Adrenal gland (tissue), 12 donors: Measurements from ENCODE around the gene TMEM135. TPM values are rescaled to one million over a fixed set of nuclear protein-coding genes. Genes with fewer than 3 reads are reported as not detected.

Source experiments
- DNase-seq, 7 donors: peaks; one replicate each; pipeline ENCODE4 v3.0.0-alpha.2; 2019 to 2020
- H3K27ac ChIP-seq, 5 donors: fragments of 200-600 bp; sonication (generic) in 4 of 5; 1 replicate in 3 of 5; 2 replicates in 2 of 5; pipeline versions ENCODE4 v1.5.1 to v1.8.0; 2016 to 2020; ENCODE audit warnings: mild to moderate bottlenecking in 1 of 5
- H3K27me3 ChIP-seq: fragments of 200-600 bp; 2 replicates; pipeline ENCODE4 v1.8.0; 2021
- H3K36me3 ChIP-seq, 2 donors: fragments of 200-600 bp; replicated peaks in 1 of 2; 1 replicate in 1 of 2; 2 replicates in 1 of 2; pipeline versions ENCODE4 v1.5.1 to v1.8.0; 2018 to 2022
- H3K4me1 ChIP-seq, 2 donors: fragments of 200-600 bp; replicated peaks in 1 of 2; 1 replicate in 1 of 2; 2 replicates in 1 of 2; pipeline versions ENCODE4 v1.5.1 to v1.8.0; 2018 to 2021
- H3K4me3 ChIP-seq, 4 donors: fragments of 200-600 bp; sonication (generic) in 3 of 4; one replicate each; pipeline ENCODE4 v1.5.1; 2016 to 2018
- H3K9me3 ChIP-seq, 3 donors: fragments of 200-600 bp; sonication (generic) in 1 of 3; replicated peaks in 1 of 3; 1 replicate in 2 of 3; 2 replicates in 1 of 3; pipeline versions ENCODE4 v1.5.1 to v1.8.0; 2016 to 2021
- POLR2A ChIP-seq, 2 donors: fragments of 450-650 bp; IDR thresholded peaks; one replicate each; pipeline ENCODE4 v1.6.1; 2017; ENCODE audit warnings: antibody characterized with exemption in 2 of 2, mild to moderate bottlenecking in 2 of 2, moderate library complexity in 1 of 2
- WGBS, 4 donors: extraction: QIAGEN DNeasy Blood & Tissue Kit in 2 of 4; methylation state at CpG; one replicate each; pipeline versions ENCODE4 v1.1.5 to v1.1.7; 2013 to 2017; 5-methylcytosine and 5-hydroxymethylcytosine counted together
- intact Hi-C, 2 donors: fragments of 100-400 bp; cut with DNase I; formaldehyde crosslinking; loops; one replicate each; pipeline versions ENCODE4 v1.14.1 to v1.15.0; 2022 to 2023
- polyA plus RNA-seq, 3 donors: library from polyadenylated mRNA; stranded (reverse); fragments of 200-250 nt in 2 of 3; fragments of 350-450 nt in 1 of 3; fragmentation: Illumina TruSeq in 1 of 3; extraction: RNeasy Lipid Tissue Mini Kit (QIAGEN cat#74804) in 1 of 3; gene quantifications; one replicate each; pipeline ENCODE4 v1.2.3, GENCODE V29; 2013 to 2014
- total RNA-seq, 9 donors: library from RNA; depleted of rRNA in 4 of 9; stranded (reverse); fragments of >200 nt in 4 of 9; fragments of 120-200 nt in 1 of 9; fragmentation: NEBNext Ultra II Directional in 1 of 9; extraction: Animal tissue kit (Norgen Biotek cat#: 25700) in 1 of 9; gene quantifications; one replicate each; pipeline versions ENCODE4 v1.1.0 to v1.2.4, GENCODE V29; 2013 to 2023
- TF ChIP-seq, protein P1 (sequence below), 6 experiments: fragments of 450-650 bp in 4 of 6; fragments of 200-600 bp in 2 of 6; sonication (generic) in 1 of 6; IDR thresholded peaks; 1 replicate in 5 of 6; 2 replicates in 1 of 6; pipeline versions ENCODE4 v1.5.1 to v1.8.0; 2016 to 2021; ENCODE audit warnings: antibody characterized with exemption in 6 of 6, mild to moderate bottlenecking in 2 of 6, moderate library complexity in 1 of 6
- donor health status: healthy with polysubstance abuse.
- donor health status: Bipolar disorder and iron deficiency.
- donor health status: DM: yes; HTN: yes; CAD: no.
- donor health status: DM: no; HTN: no; CAD: no.
- donor health status: DM: no; HTN: no; CAD: no.
- donor health status: DM: yes; HTN: yes; CAD: no.

Gene TMEM135
- total and polyA plus RNA-seq, 12 donors = 8.2 to 101 (median 44.5) TPM

DNA sequence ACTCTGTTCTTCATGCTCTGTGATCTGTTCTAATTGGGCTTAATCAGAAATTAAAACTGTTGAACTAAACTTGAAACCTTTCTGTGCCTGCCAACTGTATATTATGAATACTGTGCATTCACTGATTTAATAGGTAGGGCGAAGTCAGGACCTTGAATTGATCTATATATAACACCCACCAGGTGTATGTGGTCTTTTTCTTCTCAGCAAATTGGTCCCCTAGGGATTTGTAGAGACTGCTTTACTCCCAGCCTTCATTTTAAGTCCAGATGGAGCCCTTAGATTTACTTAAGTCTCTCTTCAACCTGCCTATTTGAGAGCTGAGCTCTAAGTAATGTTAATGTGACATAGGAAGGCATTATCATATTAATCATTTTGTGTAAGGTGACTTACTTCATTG lies 257.5 kb downstream of the TMEM135 start:
- H3K27ac ChIP-seq = no peak overlapping the region
- 92 to 100% (median 98%) methylated on average over 1 of the region's 1 CpG for WGBS, 4 donors
- H3K36me3 ChIP-seq = no peaks in the 10 kb centered on the region
- no peak for DNase-seq
- no peaks in the 10 kb centered on the region for H3K9me3 ChIP-seq
- intact Hi-C loops = no loop called here
- H3K4me3 ChIP-seq = no peak overlapping the region
- TF ChIP-seq POLR2A (IDR thresholded peaks at IDR 0.05) = no peak
- TF ChIP-seq, protein P1, sequence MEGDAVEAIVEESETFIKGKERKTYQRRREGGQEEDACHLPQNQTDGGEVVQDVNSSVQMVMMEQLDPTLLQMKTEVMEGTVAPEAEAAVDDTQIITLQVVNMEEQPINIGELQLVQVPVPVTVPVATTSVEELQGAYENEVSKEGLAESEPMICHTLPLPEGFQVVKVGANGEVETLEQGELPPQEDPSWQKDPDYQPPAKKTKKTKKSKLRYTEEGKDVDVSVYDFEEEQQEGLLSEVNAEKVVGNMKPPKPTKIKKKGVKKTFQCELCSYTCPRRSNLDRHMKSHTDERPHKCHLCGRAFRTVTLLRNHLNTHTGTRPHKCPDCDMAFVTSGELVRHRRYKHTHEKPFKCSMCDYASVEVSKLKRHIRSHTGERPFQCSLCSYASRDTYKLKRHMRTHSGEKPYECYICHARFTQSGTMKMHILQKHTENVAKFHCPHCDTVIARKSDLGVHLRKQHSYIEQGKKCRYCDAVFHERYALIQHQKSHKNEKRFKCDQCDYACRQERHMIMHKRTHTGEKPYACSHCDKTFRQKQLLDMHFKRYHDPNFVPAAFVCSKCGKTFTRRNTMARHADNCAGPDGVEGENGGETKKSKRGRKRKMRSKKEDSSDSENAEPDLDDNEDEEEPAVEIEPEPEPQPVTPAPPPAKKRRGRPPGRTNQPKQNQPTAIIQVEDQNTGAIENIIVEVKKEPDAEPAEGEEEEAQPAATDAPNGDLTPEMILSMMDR (IDR thresholded peaks at IDR 0.05) = no peak
- peaks cover 0 to 2% of the 10 kb centered on the region in 2 donors for H3K4me1 ChIP-seq
- no peaks in the 10 kb centered on the region for H3K27me3 ChIP-seq

DNA sequence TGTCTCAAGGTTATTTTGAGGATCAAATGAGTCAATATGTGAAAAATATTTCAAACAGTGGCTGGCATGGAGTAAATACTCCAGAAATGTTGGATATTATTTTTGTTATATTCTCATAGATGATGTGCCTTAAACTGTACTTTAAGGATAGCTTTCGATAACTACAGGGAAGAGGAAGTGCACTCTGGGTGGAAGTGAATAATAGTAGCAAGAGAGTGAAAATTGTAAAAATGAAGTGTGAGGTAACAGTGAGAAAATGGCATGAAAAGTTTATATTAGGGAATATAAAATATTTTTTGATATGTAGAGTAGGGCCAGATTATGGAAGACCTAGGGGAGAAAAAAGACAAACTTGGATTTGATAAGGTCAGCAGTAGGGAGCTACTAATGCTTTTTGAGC lies 258.9 kb downstream of the TMEM135 start:
- TF ChIP-seq POLR2A (IDR thresholded peaks at IDR 0.05) = no peak
- TF ChIP-seq, protein P1 (IDR thresholded peaks at IDR 0.05) = no peak
- no peaks in the 10 kb centered on the region for H3K9me3 ChIP-seq
- no peak for DNase-seq
- H3K36me3 ChIP-seq = no peaks in the 10 kb centered on the region
- intact Hi-C loops = no loop called here
- WGBS, 4 donors = 86 to 95% (median 90%) methylated on average over 1 of the region's 1 CpG
- peaks cover 9 to 16% of the 10 kb centered on the region in 2 donors for H3K4me1 ChIP-seq
- H3K27ac ChIP-seq = no peak overlapping the region
- H3K27me3 ChIP-seq = no peaks in the 10 kb centered on the region
- no peak overlapping the region for H3K4me3 ChIP-seq

DNA sequence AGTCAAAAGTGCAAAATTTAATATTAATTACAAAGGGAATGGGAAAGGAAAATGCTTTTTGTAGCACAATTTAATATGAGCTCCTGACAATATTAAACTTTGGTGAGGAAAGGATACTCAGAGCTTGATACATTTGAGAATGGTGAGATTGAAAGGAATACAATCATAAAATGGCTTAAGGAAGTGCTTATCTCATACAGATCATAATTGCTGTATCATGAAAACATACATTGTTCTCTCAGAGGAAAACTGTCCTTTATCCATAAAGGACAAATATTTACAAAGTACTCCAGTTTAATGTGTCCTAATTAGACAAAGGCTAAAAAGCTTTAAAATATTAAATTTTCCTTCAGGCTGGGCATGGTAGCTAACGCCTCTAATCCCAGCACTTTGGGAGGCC lies 260.4 kb downstream of the TMEM135 start:
- 91 to 100% (median 96%) methylated on average over 1 of the region's 1 CpG for WGBS, 4 donors
- intact Hi-C loops = no loop called here
- H3K9me3 ChIP-seq = no peaks in the 10 kb centered on the region
- no peak for DNase-seq
- H3K4me3 ChIP-seq = no peak overlapping the region
- no peak overlapping the region for H3K27ac ChIP-seq
- no peaks in the 10 kb centered on the region for H3K27me3 ChIP-seq
- no peaks in the 10 kb centered on the region for H3K36me3 ChIP-seq
- peaks cover 9 to 19% of the 10 kb centered on the region in 2 donors for H3K4me1 ChIP-seq
- TF ChIP-seq, protein P1 (IDR thresholded peaks at IDR 0.05) = no peak
- TF ChIP-seq POLR2A (IDR thresholded peaks at IDR 0.05) = no peak

DNA sequence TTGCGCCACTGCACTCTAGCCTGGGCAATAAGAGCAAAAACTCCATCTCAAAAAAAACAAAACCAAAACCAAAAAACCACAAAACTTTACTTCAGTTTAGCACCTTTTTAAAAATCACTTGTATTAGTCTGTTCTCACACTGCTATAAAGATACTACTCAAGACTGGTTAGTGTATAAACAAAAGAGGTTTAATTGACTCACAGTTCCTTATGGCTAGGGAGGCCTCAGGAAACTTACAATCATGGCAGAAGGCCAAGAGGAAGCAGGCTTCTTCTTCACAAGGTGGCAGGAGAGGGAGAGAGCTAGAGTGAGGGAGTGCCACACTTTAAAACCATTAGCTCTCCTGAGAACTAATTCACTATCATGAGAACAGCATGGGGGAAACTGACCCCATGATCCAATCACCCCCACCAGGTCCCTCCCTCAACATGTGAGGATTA lies 261.3 kb downstream of the TMEM135 start:
- H3K27ac ChIP-seq = no peak overlapping the region
- TF ChIP-seq, protein P1 (IDR thresholded peaks at IDR 0.05) = no peak
- no peak for TF ChIP-seq POLR2A (IDR thresholded peaks at IDR 0.05)
- DNase-seq = no peak
- no peaks in the 10 kb centered on the region for H3K9me3 ChIP-seq
- H3K36me3 ChIP-seq = no peaks in the 10 kb centered on the region
- no peak overlapping the region for H3K4me3 ChIP-seq
- H3K4me1 ChIP-seq = peaks cover 9 to 19% of the 10 kb centered on the region in 2 donors
- WGBS, 4 donors = 93 to 100% (median 96%) methylated on average over 1 of the region's 1 CpG
- intact Hi-C loops = no loop called here
- no peaks in the 10 kb centered on the region for H3K27me3 ChIP-seq
